IPS-18a (cell line): ENCODE results near the gene POLR1A.

Source experiments
- H3K27ac ChIP-seq: one replicate; pipeline ENCODE4 v1.5.1; 2013; ENCODE audit warnings: low read length
- H3K27me3 ChIP-seq: one replicate; pipeline ENCODE4 v1.6.1; 2013; ENCODE audit warnings: mild to moderate bottlenecking, low read length; ENCODE audit not compliant: control insufficient read depth, insufficient read depth
- H3K36me3 ChIP-seq: one replicate; pipeline ENCODE4 v1.6.1; 2013; ENCODE audit warnings: low read depth, low read length; ENCODE audit not compliant: control insufficient read depth
- H3K4me1 ChIP-seq: one replicate; pipeline ENCODE4 v1.6.1; 2013; ENCODE audit warnings: low read depth, low read length; ENCODE audit not compliant: control insufficient read depth
- H3K4me3 ChIP-seq: one replicate; pipeline ENCODE4 v1.5.1; 2013; ENCODE audit warnings: low read length
- H3K9ac ChIP-seq: one replicate; pipeline ENCODE4 v1.6.1; 2013; ENCODE audit warnings: mild to moderate bottlenecking, low read length, moderate library complexity
- H3K9me3 ChIP-seq: one replicate; pipeline ENCODE4 v1.6.1; 2013; ENCODE audit warnings: low read depth, low read length; ENCODE audit not compliant: control insufficient read depth

Gene POLR1A

DNA sequence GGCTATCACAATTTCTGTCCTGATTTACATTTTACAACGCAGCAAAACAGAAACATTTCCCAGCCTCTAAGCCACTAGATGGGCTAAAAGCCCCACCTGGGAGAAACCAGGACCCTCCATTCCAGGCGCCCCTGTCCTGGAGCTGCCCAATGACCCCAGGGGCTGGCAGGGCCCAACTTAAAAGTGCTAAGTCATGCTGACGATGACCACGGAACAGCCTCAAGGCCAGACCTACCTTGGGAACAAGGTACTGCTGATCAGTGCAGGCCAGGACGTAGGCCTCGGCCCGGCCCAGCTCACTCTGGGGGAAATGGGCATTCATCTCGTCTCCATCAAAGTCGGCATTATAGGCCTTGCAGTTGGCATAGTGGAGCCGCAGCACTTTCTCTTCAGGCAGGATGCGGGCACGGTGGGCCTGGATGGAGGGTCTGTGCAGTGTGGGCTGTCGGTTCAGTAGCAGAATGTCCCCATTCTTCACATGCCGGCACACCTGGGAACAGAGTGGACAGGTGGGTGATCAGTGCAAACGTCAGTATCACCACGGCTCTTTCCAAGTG lies 35.8 kb downstream of the POLR1A start:
- no peak overlapping the region for H3K27ac ChIP-seq
- peaks cover 97% of the 10 kb centered on the region for H3K36me3 ChIP-seq
- H3K4me3 ChIP-seq = no peak overlapping the region
- H3K9ac ChIP-seq = no peak overlapping the region
- H3K9me3 ChIP-seq = no peaks in the 10 kb centered on the region
- H3K4me1 ChIP-seq = no peaks in the 10 kb centered on the region
- no peaks in the 10 kb centered on the region for H3K27me3 ChIP-seq

DNA sequence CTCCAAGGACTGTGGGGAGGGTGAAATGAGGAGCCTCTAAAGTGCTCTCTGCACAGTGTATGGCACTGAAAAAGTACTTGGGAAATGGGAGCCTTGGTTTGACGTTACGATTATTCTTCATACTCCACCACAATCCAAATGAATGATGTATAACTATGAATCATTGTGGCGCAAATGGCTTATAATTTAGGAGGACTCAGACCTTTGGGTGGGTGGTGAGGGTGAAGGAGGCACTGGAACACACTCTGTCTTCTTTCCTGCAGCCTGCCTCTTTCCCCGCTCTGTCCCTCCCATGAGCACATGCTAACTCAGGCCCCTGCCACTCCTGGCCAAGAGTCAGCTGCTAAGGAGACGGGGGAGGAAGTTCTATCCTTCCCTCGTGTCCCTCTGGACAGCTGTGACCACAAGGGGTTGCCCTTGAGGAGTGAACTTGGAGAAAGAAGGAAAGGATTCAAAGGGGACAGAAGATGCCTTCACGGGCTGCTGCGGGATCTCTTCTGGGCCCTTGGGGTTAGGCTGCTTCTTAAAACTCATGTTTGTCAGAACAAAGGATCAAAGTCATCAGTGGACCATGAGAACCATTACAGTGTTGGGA lies 36.5 kb downstream of the POLR1A start:
- Histone ChIP-seq H3K27me3 (no peaks in the 10 kb centered on the region), H3K4me1 (no peaks in the 10 kb centered on the region), H3K27ac (no peak overlapping the region), H3K36me3 (peaks cover 97% of the 10 kb centered on the region), H3K4me3 (no peak overlapping the region), H3K9ac (no peak overlapping the region), H3K9me3 (no peaks in the 10 kb centered on the region)

DNA sequence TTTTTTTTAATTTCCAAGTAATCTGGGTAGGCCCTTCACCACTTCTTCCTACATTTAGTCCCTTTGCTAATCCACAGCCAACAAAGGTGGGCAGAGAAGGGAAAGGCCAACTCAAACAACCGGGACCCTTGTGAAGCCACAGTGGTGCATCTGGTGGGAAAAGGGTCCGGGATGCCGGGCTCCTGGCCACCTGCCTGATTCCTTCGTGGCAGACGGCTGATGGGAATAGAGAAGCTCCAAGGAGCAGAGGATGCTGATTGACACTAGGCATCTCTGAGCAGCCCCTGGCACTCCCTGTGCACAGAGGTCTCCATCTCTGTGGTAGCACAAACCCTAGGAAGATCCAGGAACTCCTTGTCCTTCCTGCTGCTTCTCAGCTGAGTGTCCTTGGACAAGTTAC lies 37.0 kb downstream of the POLR1A start:
- Histone ChIP-seq H3K9me3 (no peaks in the 10 kb centered on the region), H3K9ac (no peak overlapping the region), H3K27ac (no peak overlapping the region), H3K36me3 (peaks cover 97% of the 10 kb centered on the region), H3K4me3 (no peak overlapping the region), H3K27me3 (no peaks in the 10 kb centered on the region), H3K4me1 (no peaks in the 10 kb centered on the region)

DNA sequence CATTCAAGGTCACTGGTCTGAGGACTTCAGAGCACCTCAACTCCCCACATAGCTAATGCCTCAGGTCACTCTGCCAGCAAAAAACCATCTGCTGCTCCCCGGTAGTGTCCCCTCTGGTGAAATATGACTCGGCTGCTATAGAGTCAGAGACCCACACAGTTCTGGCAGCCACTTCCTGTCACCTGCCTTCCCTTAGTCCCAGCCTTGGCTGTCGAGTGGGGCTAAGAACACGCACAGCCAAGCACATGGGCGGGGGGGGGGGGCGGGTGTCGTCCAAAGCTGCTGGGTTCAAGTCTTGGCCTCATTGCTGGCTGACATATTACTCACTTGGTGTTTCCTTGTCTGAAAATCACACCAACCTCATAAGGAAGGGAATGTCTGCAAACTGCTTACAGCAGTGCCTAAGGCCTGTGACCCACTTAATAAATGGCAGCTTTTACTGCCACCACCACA lies 37.5 kb downstream of the POLR1A start:
- no peak overlapping the region for H3K27ac ChIP-seq
- H3K9me3 ChIP-seq = no peaks in the 10 kb centered on the region
- no peak overlapping the region for H3K4me3 ChIP-seq
- peaks cover 96% of the 10 kb centered on the region for H3K36me3 ChIP-seq
- H3K27me3 ChIP-seq = no peaks in the 10 kb centered on the region
- H3K4me1 ChIP-seq = no peaks in the 10 kb centered on the region
- no peak overlapping the region for H3K9ac ChIP-seq

DNA sequence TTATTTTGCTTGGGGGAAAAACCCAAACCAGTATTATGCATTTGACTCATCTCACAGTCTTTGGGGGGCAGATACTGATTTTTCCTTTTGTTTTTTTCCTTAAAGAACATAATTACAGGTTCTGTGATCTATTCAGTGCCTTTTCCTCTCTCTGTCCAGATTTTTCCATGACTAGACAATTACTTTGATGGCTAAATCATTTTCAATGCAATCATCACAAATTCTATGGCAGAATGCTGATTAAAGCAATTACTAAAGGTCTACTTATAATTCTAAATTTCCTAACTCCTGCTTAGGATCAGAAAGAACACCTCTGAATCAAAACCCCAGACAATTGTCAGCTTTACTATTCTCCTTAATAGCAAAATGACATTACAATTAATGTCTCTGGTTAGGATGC lies 38.8 kb downstream of the POLR1A start:
- Histone ChIP-seq H3K9ac (no peak overlapping the region), H3K27ac (no peak overlapping the region), H3K36me3 (peaks cover 94% of the 10 kb centered on the region), H3K4me3 (no peak overlapping the region), H3K4me1 (no peaks in the 10 kb centered on the region), H3K27me3 (no peaks in the 10 kb centered on the region), H3K9me3 (no peaks in the 10 kb centered on the region)

DNA sequence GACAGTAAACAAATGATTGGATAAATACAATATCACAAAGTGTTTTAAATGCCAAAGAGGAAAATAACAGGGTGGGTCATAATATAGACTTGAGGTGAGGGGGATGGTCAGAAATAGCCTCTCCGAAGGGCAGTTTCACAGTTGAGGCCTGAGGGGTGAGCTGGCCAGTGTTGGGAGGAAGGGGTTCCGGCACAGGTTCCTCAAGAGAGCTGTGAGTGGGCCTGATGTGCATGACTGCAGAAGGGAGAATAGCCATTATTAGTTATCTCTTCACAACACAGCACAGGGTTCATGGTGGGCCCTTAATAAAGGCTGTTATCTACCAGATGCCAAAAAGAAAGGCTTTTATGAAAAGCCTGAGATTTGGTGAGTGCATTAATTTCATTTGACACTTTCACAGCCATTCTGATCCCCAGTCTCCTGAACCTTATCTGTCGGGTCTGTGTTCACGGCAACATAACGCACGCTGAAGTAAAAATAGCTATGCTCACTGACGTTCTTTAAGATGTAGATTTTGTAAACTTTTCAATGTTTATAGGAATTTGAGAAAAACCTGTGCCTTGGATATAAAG lies 39.6 kb downstream of the POLR1A start:
- Histone ChIP-seq H3K4me3 (no peak overlapping the region), H3K27ac (no peak overlapping the region), H3K4me1 (no peaks in the 10 kb centered on the region), H3K9me3 (no peaks in the 10 kb centered on the region), H3K27me3 (no peaks in the 10 kb centered on the region), H3K36me3 (peaks cover 94% of the 10 kb centered on the region), H3K9ac (no peak overlapping the region)

DNA sequence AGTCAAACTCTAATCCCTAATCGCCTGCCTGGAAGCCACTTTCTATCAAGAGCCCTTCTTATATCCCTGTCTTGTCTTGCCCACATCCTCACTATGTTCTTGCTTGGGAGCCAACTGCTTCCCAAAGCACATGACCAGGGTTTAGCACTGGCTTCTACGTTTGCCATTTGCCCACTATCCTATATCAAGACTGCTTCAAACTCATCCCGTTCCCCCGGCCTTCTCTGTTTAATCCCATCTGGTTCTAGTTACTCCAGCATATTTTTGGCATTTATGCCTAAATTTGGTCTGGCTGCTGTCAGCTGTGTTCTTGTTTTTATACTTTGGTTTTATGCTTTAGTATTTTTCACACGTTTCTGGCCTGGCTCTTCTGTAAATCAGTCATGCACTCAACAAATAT lies 40.2 kb downstream of the POLR1A start:
- Histone ChIP-seq H3K9me3 (no peaks in the 10 kb centered on the region), H3K36me3 (peaks cover 94% of the 10 kb centered on the region), H3K9ac (no peak overlapping the region), H3K27ac (no peak overlapping the region), H3K4me3 (no peak overlapping the region), H3K4me1 (no peaks in the 10 kb centered on the region), H3K27me3 (no peaks in the 10 kb centered on the region)

DNA sequence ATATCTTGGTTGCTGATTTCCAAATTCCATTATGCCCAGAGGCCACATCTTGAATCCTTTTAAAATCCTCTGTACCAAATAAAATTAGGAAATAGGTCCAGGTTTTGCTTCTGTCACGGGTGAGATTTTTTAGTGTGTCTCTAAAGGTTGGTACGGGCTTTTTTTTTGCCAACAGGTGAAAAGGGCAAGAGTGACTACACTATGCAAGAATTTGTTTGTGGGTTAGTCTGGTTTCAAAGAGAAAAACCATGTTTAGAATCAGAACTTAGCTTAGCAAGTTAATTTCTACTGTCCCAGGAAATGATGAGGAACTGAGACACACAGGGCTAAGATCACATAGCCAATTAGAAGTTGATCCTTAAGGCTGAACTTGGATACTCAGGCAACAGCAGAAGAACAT lies 41.7 kb downstream of the POLR1A start:
- Histone ChIP-seq H3K4me1 (no peaks in the 10 kb centered on the region), H3K9ac (no peak overlapping the region), H3K36me3 (peaks cover 89% of the 10 kb centered on the region), H3K9me3 (no peaks in the 10 kb centered on the region), H3K27me3 (no peaks in the 10 kb centered on the region), H3K27ac (no peak overlapping the region), H3K4me3 (no peak overlapping the region)

DNA sequence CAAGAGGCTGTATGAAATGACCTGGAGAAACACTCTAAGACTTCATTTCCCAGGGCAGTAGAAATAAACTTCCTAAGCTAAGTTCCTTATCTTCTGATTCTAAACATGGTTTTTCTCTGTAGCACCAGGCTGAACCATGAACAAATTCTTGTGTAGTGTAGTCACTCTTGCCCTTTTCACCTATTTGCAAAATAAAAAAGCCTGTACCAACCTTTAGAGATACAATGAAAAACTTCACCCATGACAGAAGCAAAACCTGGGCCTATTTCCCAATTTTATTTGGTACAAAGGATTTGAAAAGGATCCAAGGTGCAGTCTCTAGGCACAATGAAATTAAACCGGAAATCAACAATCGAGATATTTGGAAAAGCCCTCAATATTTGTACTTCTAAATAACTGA lies 43.6 kb downstream of the POLR1A start:
- H3K36me3 ChIP-seq = peaks cover 72% of the 10 kb centered on the region
- H3K4me1 ChIP-seq = no peaks in the 10 kb centered on the region
- no peaks in the 10 kb centered on the region for H3K9me3 ChIP-seq
- no peak overlapping the region for H3K4me3 ChIP-seq
- H3K27ac ChIP-seq = no peak overlapping the region
- H3K27me3 ChIP-seq = no peaks in the 10 kb centered on the region
- no peak overlapping the region for H3K9ac ChIP-seq

DNA sequence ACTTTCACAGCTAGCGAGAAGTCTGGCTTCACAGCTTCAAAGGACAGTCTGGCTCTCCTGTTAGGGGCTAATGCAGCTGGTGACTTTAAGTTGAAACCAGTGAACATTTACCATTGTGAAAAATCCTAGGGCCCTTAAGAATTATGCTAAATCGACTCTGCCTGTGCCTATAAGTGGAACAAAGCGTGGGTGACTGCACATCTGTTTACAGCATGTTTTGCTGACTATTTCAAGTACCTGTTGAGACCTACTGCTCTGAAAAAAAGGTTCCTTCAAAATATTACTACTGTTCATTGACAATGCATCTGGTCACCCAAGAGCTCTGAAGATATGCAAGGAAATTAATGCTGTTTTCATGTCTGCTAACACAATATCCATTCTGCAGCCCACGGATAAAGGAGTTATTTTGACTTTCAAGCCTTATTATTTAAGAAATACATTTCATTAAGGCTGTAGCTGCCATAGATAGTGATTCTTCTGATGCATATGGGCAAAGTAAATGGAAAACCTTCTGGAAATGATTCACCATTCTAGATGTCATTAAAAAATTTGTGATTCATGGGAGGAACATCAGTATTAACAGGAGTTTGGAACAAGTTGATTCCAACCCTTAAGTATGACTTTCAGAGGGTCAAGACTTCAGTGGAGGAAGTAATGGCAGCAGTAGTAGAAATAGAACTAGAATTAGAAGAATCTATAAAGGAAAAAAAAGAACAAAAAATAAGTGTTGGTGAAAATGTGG lies 48.9 kb downstream of the POLR1A start:
- Histone ChIP-seq H3K4me3 (no peak overlapping the region), H3K4me1 (no peaks in the 10 kb centered on the region), H3K27ac (no peak overlapping the region), H3K27me3 (no peaks in the 10 kb centered on the region), H3K9me3 (no peaks in the 10 kb centered on the region), H3K36me3 (peaks cover 56% of the 10 kb centered on the region), H3K9ac (no peak overlapping the region)

DNA sequence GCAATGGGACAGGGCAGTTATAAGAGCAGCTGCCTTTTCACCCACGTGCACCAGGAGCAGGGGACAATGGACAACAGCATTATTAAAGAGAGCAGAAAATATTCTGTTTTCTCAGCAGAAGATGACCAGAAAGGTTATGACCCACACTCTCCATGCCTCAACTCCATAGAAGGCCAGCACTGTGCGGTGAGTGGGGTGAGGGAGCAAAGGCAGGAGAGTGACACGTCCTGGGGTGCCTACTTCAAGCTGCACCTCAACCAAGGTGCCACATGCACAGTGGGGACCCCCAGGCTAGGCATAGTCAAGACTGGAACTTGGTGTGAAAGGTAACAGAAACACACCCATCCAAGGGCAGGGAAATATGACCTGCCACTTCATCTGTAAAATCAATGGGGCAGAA lies 50.4 kb downstream of the POLR1A start:
- H3K4me1 ChIP-seq = no peaks in the 10 kb centered on the region
- H3K27ac ChIP-seq = no peak overlapping the region
- H3K4me3 ChIP-seq = no peak overlapping the region
- H3K36me3 ChIP-seq = peaks cover 56% of the 10 kb centered on the region
- H3K9ac ChIP-seq = no peak overlapping the region
- H3K9me3 ChIP-seq = no peaks in the 10 kb centered on the region
- no peaks in the 10 kb centered on the region for H3K27me3 ChIP-seq
